Activated CD4-positive, alpha-beta T cell treated with anti-CD3 and anti-CD28 coated beads for 24 hours (primary cell): ENCODE results near the gene EVI5.
A peak's percentile ranks its signal among the peaks of the same experiment; 100 is the strongest.
"Not testable (repeated sequence)": the region's sequence is repeated elsewhere in the genome, so short reads cannot be mapped to it uniquely, and the experiment has no call there.

ENCODE experiments used
- DNase-seq, 2 donors: peaks; one replicate each; pipeline ENCODE4 v3.0.0-alpha.2; 2020; ENCODE audit warnings: low read depth in 2 of 2

Gene EVI5

GRCh38 chr1:92690212-92690906 is 94.5 kb downstream of the EVI5 start:
- DNase-seq = no peak

- DNase-seq = no peak
Observed at GRCh38 chr1:92679980-92680379, 104.9 kb downstream of the EVI5 start.

GRCh38 chr1:92663775-92664174 is 121.1 kb downstream of the EVI5 start:
- no peak for DNase-seq

- no peak for DNase-seq
Observed at GRCh38 chr1:92662048-92662447, 122.9 kb downstream of the EVI5 start.

GRCh38 chr1:92657701-92658100 is 127.2 kb downstream of the EVI5 start:
- DNase-seq = no peak

GRCh38 chr1:92655197-92655801 is 129.6 kb downstream of the EVI5 start:
- no peak for DNase-seq

GRCh38 chr1:92653605-92654381 is 131.1 kb downstream of the EVI5 start:
- no peak for DNase-seq

- DNase-seq = not testable (repeated sequence)
Observed at GRCh38 chr1:92640686-92641085, 144.2 kb downstream of the EVI5 start.

- no peak for DNase-seq
Observed at GRCh38 chr1:92638498-92638897, 146.4 kb downstream of the EVI5 start.

- not testable (repeated sequence) for DNase-seq
Observed at GRCh38 chr1:92635203-92635602, 149.7 kb downstream of the EVI5 start.

- no peak for DNase-seq
Observed at GRCh38 chr1:92623187-92623778, 161.6 kb downstream of the EVI5 start.

GRCh38 chr1:92619466-92620189 is 165.3 kb downstream of the EVI5 start:
- DNase-seq = no peak

GRCh38 chr1:92601044-92601443 is 183.9 kb downstream of the EVI5 start:
- DNase-seq = no peak

- no peak for DNase-seq
Observed at GRCh38 chr1:92599184-92599583, 185.7 kb downstream of the EVI5 start.

- DNase-seq = not testable (repeated sequence)
Observed at GRCh38 chr1:92589361-92589760, 195.5 kb downstream of the EVI5 start.

GRCh38 chr1:92587445-92587844 is 197.5 kb downstream of the EVI5 start:
- DNase-seq = peak in 1 of 2 donors; percentile 25

GRCh38 chr1:92585831-92586230 is 199.1 kb downstream of the EVI5 start:
- no peak for DNase-seq

GRCh38 chr1:92584810-92585209 is 200.1 kb downstream of the EVI5 start:
- DNase-seq = not testable (repeated sequence)

GRCh38 chr1:92583821-92584760 is 200.8 kb downstream of the EVI5 start:
- DNase-seq = no peak

GRCh38 chr1:92577261-92577895 is 207.5 kb downstream of the EVI5 start:
- no peak for DNase-seq
